K562 (cell line): ENCODE data around the gene ABCB9. TPM values are rescaled to one million over a fixed set of nuclear protein-coding genes. Genes with fewer than 3 reads are reported as not detected.

ENCODE experiments used
- CBX1 ChIP-seq: sonication (generic); IDR thresholded peaks from 2 replicates; pipeline ENCODE4 v1.6.1; 2016; ENCODE audit warnings: antibody characterized with exemption, low read depth, mild to moderate bottlenecking
- CEBPB ChIP-seq: fragments of 450-650 bp; IDR thresholded peaks from 2 replicates; pipeline ENCODE4 v1.6.1; 2016; ENCODE audit warnings: missing genetic modification characterization, missing compliant biosample characterization
- EP400 ChIP-seq: fragments of 450-650 bp; IDR thresholded peaks from 2 replicates; pipeline ENCODE4 v1.6.1; 2017; ENCODE audit warnings: antibody characterized with exemption, mild to moderate bottlenecking, moderate library complexity
- ETS2 ChIP-seq: IDR thresholded peaks from 2 replicates; pipeline ENCODE4 v1.6.1; 2016; ENCODE audit warnings: borderline replicate concordance, missing genetic modification characterization, mild to moderate bottlenecking, moderate library complexity, missing compliant biosample characterization; ENCODE audit not compliant: poor library complexity, severe bottlenecking
- ILK ChIP-seq: fragments of 450-650 bp; IDR thresholded peaks from 2 replicates; pipeline ENCODE4 v1.6.1; 2016; ENCODE audit warnings: missing genetic modification characterization, low read depth, mild to moderate bottlenecking, missing compliant biosample characterization, moderate library complexity, borderline replicate concordance
- IRF2 ChIP-seq: sonication (generic); formaldehyde crosslinking; IDR thresholded peaks from 2 replicates; pipeline ENCODE4 v1.8.1; 2022; ENCODE audit warnings: mild to moderate bottlenecking, missing genetic modification reagents
- KAT8 ChIP-seq: fragments of 450-650 bp; IDR thresholded peaks from 2 replicates; pipeline ENCODE4 v1.6.1; 2016; ENCODE audit warnings: low read depth, mild to moderate bottlenecking
- NCOA6 ChIP-seq: fragments of 450-650 bp; IDR thresholded peaks from 2 replicates; pipeline ENCODE4 v1.6.1; 2017; ENCODE audit warnings: mild to moderate bottlenecking
- SIX5 ChIP-seq, 2 experiments: IDR thresholded peaks; 2 replicates each; pipeline ENCODE4 v1.6.1; 2011; ENCODE audit warnings: low read length in 2 of 2, borderline replicate concordance in 1 of 2, low read depth in 1 of 2, mild to moderate bottlenecking in 1 of 2, moderate library complexity in 1 of 2; ENCODE audit not compliant: insufficient read depth in 1 of 2
- SPI1 ChIP-seq: IDR thresholded peaks from 2 replicates; pipeline ENCODE4 v1.6.1; 2011; ENCODE audit warnings: low read depth, low read length, control low read depth, borderline replicate concordance
- ZFPM2 ChIP-seq: fragments of 250-450 bp; sonication (Bioruptor Pico); IDR thresholded peaks from 2 replicates; pipeline ENCODE4 v1.5.1; 2022; ENCODE audit warnings: mild to moderate bottlenecking
- ZFX ChIP-seq: sonication (generic); formaldehyde crosslinking; IDR thresholded peaks from 2 replicates; pipeline ENCODE4 v1.8.0; 2022; ENCODE audit warnings: mild to moderate bottlenecking, missing genetic modification reagents, moderate library complexity
- ZNF124 ChIP-seq: sonication (generic); formaldehyde crosslinking; IDR thresholded peaks from 2 replicates; pipeline ENCODE4 v1.8.1; 2022; ENCODE audit warnings: missing genetic modification reagents
- ZNF551 ChIP-seq: fragments of 250-450 bp; sonication (Bioruptor Pico); IDR thresholded peaks from 2 replicates; pipeline ENCODE4 v1.5.0; 2021; ENCODE audit warnings: mild to moderate bottlenecking, moderate library complexity
- ZNF695 ChIP-seq: fragments of 450-650 bp; formaldehyde crosslinking; IDR thresholded peaks from 2 replicates; pipeline ENCODE4 v1.4.0; 2020; ENCODE audit warnings: mild to moderate bottlenecking, moderate library complexity
- polyA plus RNA-seq, 8 experiments: library from polyadenylated mRNA; depleted of rRNA in 4 of 8; stranded (reverse) in 5 of 8; unstranded in 3 of 8; fragments of >200 nt; fragmentation: Nextera tagmentation in 2 of 8; fragmentation: Illumina TruSeq in 1 of 8; extraction: Ambion mirVana in 2 of 8; extraction: Trizol in 1 of 8; gene quantifications; 2 replicates each; pipeline versions ENCODE4 v1.2.1 to v1.2.3, GENCODE V29; 2011 to 2014; ENCODE audit warnings: inconsistent platforms in 1 of 8, missing spikeins in 1 of 8
- total RNA-seq, 7 experiments: library from RNA; depleted of rRNA in 6 of 7; stranded (reverse); fragments of >200 nt in 6 of 7; fragmentation: Illumina TruSeq in 2 of 7; extraction: Trizol in 2 of 7; gene quantifications; 2 replicates each; pipeline versions ENCODE4 v1.2.1 to v1.2.3, GENCODE V29; 2011 to 2021; ENCODE audit warnings: low replicate concordance in 1 of 7
- TF ChIP-seq, protein P1 (sequence below): fragments of 450-650 bp; formaldehyde crosslinking; IDR thresholded peaks from 2 replicates; pipeline ENCODE4 v1.4.0; 2020; ENCODE audit warnings: mild to moderate bottlenecking, moderate library complexity
- TF ChIP-seq, protein P2 (sequence below): sonication (generic); formaldehyde crosslinking; IDR thresholded peaks from 2 replicates; pipeline ENCODE4 v1.8.1; 2023; ENCODE audit warnings: mild to moderate bottlenecking, missing genetic modification reagents
- TF ChIP-seq, protein P3 (sequence below), 2 experiments: fragments of 150-350 bp in 1 of 2; IDR thresholded peaks; 2 replicates each; pipeline ENCODE4 v1.6.1; 2012 to 2016; ENCODE audit warnings: low read depth in 2 of 2, low read length in 2 of 2, mild to moderate bottlenecking in 1 of 2, moderate library complexity in 1 of 2
- TF ChIP-seq, protein P4 (sequence below), 2 experiments: fragments of 250-450 bp in 1 of 2; fragments of 450-650 bp in 1 of 2; sonication (Bioruptor Pico) in 1 of 2; IDR thresholded peaks; 2 replicates each; pipeline versions ENCODE4 v1.6.1 to v1.8.0; 2016 to 2021; ENCODE audit warnings: mild to moderate bottlenecking in 2 of 2, moderate library complexity in 2 of 2, missing compliant biosample characterization in 1 of 2, missing genetic modification characterization in 1 of 2

Gene ABCB9
- total and polyA plus RNA-seq, 9 of the 15 experiments (the other 6 are each of a cell fraction or from before 2014, with no cell fraction given): 0.20 to 12.6 (median 6.2) TPM

DNA sequence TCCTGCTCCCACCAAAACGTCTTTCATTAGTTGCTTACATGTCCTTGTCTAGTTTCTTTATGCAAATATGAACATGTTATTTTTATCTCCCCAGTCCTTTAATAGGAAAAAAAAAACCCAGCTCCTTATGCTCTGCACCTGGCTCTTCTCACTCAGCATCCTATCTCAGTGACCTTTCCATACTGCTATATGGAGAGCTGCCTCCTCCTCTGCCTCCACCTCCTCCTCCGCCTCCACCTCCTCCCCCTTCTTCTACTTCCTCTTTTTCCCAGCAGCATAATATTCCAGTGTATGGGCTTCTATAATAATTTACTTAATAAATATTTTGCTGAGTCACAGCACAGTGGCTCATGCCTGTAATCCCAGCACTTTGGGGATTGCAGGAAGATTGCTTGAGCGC lies 31.5 kb downstream of the ABCB9 start (continued):
- TF ChIP-seq CBX1 (no peak), SPI1 (peak; percentile 11; the same call in 1 of the 2 replicates), ZFX (CRISPR knock-in tag) (no peak), IRF2 (CRISPR knock-in tag) (no peak), NCOA6 (no peak), ZNF551 (CRISPR knock-in tag) (no peak), KAT8 (no peak), ETS2 (tag) (no peak), ILK (tag) (no peak), ZNF695 (CRISPR knock-in tag) (no peak), SIX5 (IDR thresholded peaks at IDR 0.05; ENCODE audit: borderline replicate concordance in 1 of 2, insufficient read depth in 1 of 2, low read depth in 1 of 2, low read length in 2 of 2) (no peak), EP400 (no peak), CEBPB (tag) (no peak), ZNF124 (no peak), ZFPM2 (no peak)
- TF ChIP-seq, protein P1, sequence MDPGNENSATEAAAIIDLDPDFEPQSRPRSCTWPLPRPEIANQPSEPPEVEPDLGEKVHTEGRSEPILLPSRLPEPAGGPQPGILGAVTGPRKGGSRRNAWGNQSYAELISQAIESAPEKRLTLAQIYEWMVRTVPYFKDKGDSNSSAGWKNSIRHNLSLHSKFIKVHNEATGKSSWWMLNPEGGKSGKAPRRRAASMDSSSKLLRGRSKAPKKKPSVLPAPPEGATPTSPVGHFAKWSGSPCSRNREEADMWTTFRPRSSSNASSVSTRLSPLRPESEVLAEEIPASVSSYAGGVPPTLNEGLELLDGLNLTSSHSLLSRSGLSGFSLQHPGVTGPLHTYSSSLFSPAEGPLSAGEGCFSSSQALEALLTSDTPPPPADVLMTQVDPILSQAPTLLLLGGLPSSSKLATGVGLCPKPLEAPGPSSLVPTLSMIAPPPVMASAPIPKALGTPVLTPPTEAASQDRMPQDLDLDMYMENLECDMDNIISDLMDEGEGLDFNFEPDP (CRISPR knock-in tag): no peak
- TF ChIP-seq, protein P2, sequence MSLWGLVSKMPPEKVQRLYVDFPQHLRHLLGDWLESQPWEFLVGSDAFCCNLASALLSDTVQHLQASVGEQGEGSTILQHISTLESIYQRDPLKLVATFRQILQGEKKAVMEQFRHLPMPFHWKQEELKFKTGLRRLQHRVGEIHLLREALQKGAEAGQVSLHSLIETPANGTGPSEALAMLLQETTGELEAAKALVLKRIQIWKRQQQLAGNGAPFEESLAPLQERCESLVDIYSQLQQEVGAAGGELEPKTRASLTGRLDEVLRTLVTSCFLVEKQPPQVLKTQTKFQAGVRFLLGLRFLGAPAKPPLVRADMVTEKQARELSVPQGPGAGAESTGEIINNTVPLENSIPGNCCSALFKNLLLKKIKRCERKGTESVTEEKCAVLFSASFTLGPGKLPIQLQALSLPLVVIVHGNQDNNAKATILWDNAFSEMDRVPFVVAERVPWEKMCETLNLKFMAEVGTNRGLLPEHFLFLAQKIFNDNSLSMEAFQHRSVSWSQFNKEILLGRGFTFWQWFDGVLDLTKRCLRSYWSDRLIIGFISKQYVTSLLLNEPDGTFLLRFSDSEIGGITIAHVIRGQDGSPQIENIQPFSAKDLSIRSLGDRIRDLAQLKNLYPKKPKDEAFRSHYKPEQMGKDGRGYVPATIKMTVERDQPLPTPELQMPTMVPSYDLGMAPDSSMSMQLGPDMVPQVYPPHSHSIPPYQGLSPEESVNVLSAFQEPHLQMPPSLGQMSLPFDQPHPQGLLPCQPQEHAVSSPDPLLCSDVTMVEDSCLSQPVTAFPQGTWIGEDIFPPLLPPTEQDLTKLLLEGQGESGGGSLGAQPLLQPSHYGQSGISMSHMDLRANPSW: no peak
- TF ChIP-seq, protein P3, sequence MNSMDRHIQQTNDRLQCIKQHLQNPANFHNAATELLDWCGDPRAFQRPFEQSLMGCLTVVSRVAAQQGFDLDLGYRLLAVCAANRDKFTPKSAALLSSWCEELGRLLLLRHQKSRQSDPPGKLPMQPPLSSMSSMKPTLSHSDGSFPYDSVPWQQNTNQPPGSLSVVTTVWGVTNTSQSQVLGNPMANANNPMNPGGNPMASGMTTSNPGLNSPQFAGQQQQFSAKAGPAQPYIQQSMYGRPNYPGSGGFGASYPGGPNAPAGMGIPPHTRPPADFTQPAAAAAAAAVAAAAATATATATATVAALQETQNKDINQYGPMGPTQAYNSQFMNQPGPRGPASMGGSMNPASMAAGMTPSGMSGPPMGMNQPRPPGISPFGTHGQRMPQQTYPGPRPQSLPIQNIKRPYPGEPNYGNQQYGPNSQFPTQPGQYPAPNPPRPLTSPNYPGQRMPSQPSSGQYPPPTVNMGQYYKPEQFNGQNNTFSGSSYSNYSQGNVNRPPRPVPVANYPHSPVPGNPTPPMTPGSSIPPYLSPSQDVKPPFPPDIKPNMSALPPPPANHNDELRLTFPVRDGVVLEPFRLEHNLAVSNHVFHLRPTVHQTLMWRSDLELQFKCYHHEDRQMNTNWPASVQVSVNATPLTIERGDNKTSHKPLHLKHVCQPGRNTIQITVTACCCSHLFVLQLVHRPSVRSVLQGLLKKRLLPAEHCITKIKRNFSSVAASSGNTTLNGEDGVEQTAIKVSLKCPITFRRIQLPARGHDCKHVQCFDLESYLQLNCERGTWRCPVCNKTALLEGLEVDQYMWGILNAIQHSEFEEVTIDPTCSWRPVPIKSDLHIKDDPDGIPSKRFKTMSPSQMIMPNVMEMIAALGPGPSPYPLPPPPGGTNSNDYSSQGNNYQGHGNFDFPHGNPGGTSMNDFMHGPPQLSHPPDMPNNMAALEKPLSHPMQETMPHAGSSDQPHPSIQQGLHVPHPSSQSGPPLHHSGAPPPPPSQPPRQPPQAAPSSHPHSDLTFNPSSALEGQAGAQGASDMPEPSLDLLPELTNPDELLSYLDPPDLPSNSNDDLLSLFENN (IDR thresholded peaks at IDR 0.05; ENCODE audit: low read depth in 2 of 2, low read length in 2 of 2): no peak
- TF ChIP-seq, protein P4, sequence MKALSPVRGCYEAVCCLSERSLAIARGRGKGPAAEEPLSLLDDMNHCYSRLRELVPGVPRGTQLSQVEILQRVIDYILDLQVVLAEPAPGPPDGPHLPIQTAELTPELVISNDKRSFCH (CRISPR knock-in tag; IDR thresholded peaks at IDR 0.05): no peak
- TF ChIP-seq, protein P4 (tag; IDR thresholded peaks at IDR 0.05): peak; percentile 90
